SK-N-MC (cell line): ENCODE data around the gene KLB.

Experiments
- DNase-seq: peaks from one replicate; pipeline ENCODE4 v3.0.0-alpha.2; 2011; ENCODE audit warnings: low read depth, low spot score
- H3K27ac ChIP-seq: fragments of 200-600 bp; sonication (generic); 2 replicates; pipeline ENCODE4 v1.5.1; 2016; ENCODE audit warnings: mixed run types
- H3K36me3 ChIP-seq: fragments of 200-600 bp; sonication (generic); 2 replicates; pipeline ENCODE4 v1.6.1; 2017; ENCODE audit warnings: antibody characterized with exemption, low read length, mixed read lengths; ENCODE audit not compliant: insufficient read depth
- H3K4me3 ChIP-seq: fragments of 200-600 bp; sonication (generic); 2 replicates; pipeline ENCODE4 v1.5.1; 2016
- H3K9ac ChIP-seq: fragments of 200-600 bp; sonication (generic); 2 replicates; pipeline ENCODE4 v1.8.0; 2017; ENCODE audit warnings: mixed run types, mixed read lengths; ENCODE audit not compliant: insufficient read length
- H3K9me3 ChIP-seq: fragments of 200-600 bp; sonication (generic); 2 replicates; pipeline ENCODE4 v1.6.1; 2017; ENCODE audit warnings: low read depth, mild to moderate bottlenecking, antibody characterized with exemption, low read length, moderate library complexity, mixed read lengths
- EZH2 ChIP-seq: fragments of 200-600 bp; sonication (generic); IDR thresholded peaks from one replicate; pipeline ENCODE4 v1.6.1; 2017; ENCODE audit warnings: antibody characterized with exemption
- FOXP2 ChIP-seq: optimal IDR thresholded peaks from 2 replicates; pipeline ENCODE3; 2011; ENCODE audit warnings: mild to moderate bottlenecking, moderate library complexity; ENCODE audit not compliant: insufficient read depth; ENCODE audit errors: extremely low read length, control extremely low read depth
- POLR2AphosphoS5 ChIP-seq: IDR thresholded peaks from 2 replicates; pipeline ENCODE4 v1.6.1; 2012; ENCODE audit warnings: mild to moderate bottlenecking, low read depth, low read length, borderline replicate concordance

KLB gene

GRCh38 chr4:39490322-39490721, 83.6 kb downstream of the KLB start:
- H3K27ac ChIP-seq, result no peak overlapping the region
- no peak for DNase-seq
- H3K9ac ChIP-seq, result no peak overlapping the region
- no peaks in the 10 kb centered on the region for H3K36me3 ChIP-seq
- no peak overlapping the region for H3K4me3 ChIP-seq
- H3K9me3 ChIP-seq, result no peaks in the 10 kb centered on the region
- TF ChIP-seq EZH2 (no peak), FOXP2 (no peak), POLR2AphosphoS5 (no peak)

- H3K36me3 ChIP-seq, result peaks cover 8% of the 10 kb centered on the region
Observed at GRCh38 chr4:39494354-39494753, 87.6 kb downstream of the KLB start.

GRCh38 chr4:39495446-39496213, 88.9 kb downstream of the KLB start:
- no peak overlapping the region for H3K4me3 ChIP-seq
- no peak overlapping the region for H3K27ac ChIP-seq
- no peak for TF ChIP-seq EZH2
- TF ChIP-seq FOXP2, result no peak
- no peak for TF ChIP-seq POLR2AphosphoS5
- H3K9me3 ChIP-seq, result no peaks in the 10 kb centered on the region
- no peak for DNase-seq
- peaks cover 12% of the 10 kb centered on the region for H3K36me3 ChIP-seq
- H3K9ac ChIP-seq, result no peak overlapping the region

More at GRCh38 chr4:39494354-39494753, 87.6 kb downstream of the KLB start:
- Histone ChIP-seq H3K27ac (no peak overlapping the region), H3K9ac (no peak overlapping the region), H3K9me3 (no peaks in the 10 kb centered on the region), H3K4me3 (no peak overlapping the region)
- no peak for DNase-seq
- TF ChIP-seq POLR2AphosphoS5 (no peak), EZH2 (no peak), FOXP2 (no peak)

GRCh38 chr4:39497909-39498726, 91.4 kb downstream of the KLB start:
- TF ChIP-seq FOXP2 (no peak), EZH2 (no peak), POLR2AphosphoS5 (no peak)
- Histone ChIP-seq H3K9me3 (no peaks in the 10 kb centered on the region), H3K4me3 (no peak overlapping the region), H3K9ac (no peak overlapping the region), H3K27ac (no peak overlapping the region), H3K36me3 (peaks cover 25% of the 10 kb centered on the region)
- no peak for DNase-seq

- DNase-seq, result no peak
- H3K9me3 ChIP-seq, result no peaks in the 10 kb centered on the region
- no peak overlapping the region for H3K4me3 ChIP-seq
- no peak overlapping the region for H3K9ac ChIP-seq
- peaks cover 31% of the 10 kb centered on the region for H3K36me3 ChIP-seq
- TF ChIP-seq EZH2, result no peak
- TF ChIP-seq POLR2AphosphoS5, result no peak
- TF ChIP-seq FOXP2, result no peak
- H3K27ac ChIP-seq, result no peak overlapping the region
Observed at GRCh38 chr4:39498727-39499020, 91.9 kb downstream of the KLB start.
